Suprapubic skin (tissue), 4 donors: ENCODE data around the gene MAK. TPM values are rescaled to one million over a fixed set of nuclear protein-coding genes. Genes with fewer than 3 reads are reported as not detected.

Source experiments
- DNase-seq, 2 donors: peaks; one replicate each; pipeline ENCODE4 v3.0.0-alpha.2; 2019; ENCODE audit warnings: low spot score in 2 of 2
- H3K27ac ChIP-seq: fragments of 200-600 bp; sonication (generic); one replicate; pipeline ENCODE4 v1.5.1; 2019
- H3K27me3 ChIP-seq: fragments of 200-600 bp; sonication (generic); one replicate; pipeline ENCODE4 v1.5.1; 2019
- H3K36me3 ChIP-seq: fragments of 200-600 bp; sonication (generic); one replicate; pipeline ENCODE4 v1.5.1; 2019
- H3K4me1 ChIP-seq: fragments of 200-600 bp; sonication (generic); one replicate; pipeline ENCODE4 v1.5.1; 2019
- H3K4me3 ChIP-seq: fragments of 200-600 bp; sonication (generic); one replicate; pipeline ENCODE4 v1.5.1; 2019; ENCODE audit warnings: mild to moderate bottlenecking
- H3K9me3 ChIP-seq: fragments of 200-600 bp; sonication (generic); one replicate; pipeline ENCODE4 v1.5.1; 2019
- EP300 ChIP-seq: sonication (generic); formaldehyde crosslinking; IDR thresholded peaks from one replicate; pipeline ENCODE4 v1.6.1; 2017; ENCODE audit warnings: antibody characterized with exemption
- POLR2A ChIP-seq, 2 donors: fragments of 450-650 bp; IDR thresholded peaks; one replicate each; pipeline ENCODE4 v1.6.1; 2017; ENCODE audit warnings: antibody characterized with exemption in 2 of 2, mild to moderate bottlenecking in 2 of 2, moderate library complexity in 2 of 2
- POLR2AphosphoS5 ChIP-seq, 3 donors: sonication (generic); formaldehyde crosslinking; IDR thresholded peaks; one replicate each; pipeline ENCODE4 v1.6.1; 2017; ENCODE audit warnings: antibody characterized with exemption in 3 of 3
- WGBS: methylation state at CpG from one replicate; pipeline ENCODE4 v1.1.5; 2018; 5-methylcytosine and 5-hydroxymethylcytosine counted together
- total RNA-seq, 4 donors: library from RNA; depleted of rRNA; stranded (reverse); fragments of >200 nt; gene quantifications; one replicate each; pipeline ENCODE4 v1.1.0, GENCODE V29; 2016
- TF ChIP-seq, protein P1 (sequence below), 2 donors: fragments of 200-600 bp in 1 of 2; fragments of 450-650 bp in 1 of 2; sonication (generic) in 1 of 2; IDR thresholded peaks; one replicate each; pipeline ENCODE4 v1.5.1; 2016 to 2019; ENCODE audit warnings: antibody characterized with exemption in 2 of 2, mild to moderate bottlenecking in 1 of 2, moderate library complexity in 1 of 2

The MAK gene
- total RNA-seq, 4 donors from 2014 or later = 0.26 to 0.49 TPM; not detected in 2

DNA sequence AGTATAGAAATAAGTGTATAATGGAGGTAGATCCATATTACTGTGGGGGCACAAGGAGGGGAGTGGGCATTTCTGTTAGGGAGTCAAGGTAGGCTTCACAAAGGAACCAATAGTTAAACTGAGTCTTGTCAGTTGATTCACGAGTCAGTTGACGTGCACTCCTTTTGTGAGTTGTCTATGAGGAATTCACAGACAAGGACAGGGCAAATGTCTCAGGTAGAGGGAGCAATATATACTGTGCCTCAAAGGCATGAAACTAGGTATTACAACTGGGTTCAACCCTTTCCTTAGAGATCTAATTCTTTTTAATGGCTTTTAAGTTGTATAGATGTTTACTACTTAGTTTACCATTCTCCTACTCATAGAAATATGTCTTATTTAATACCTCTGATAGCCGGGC, 104.5 kb downstream of the MAK start:
- Histone ChIP-seq H3K27me3 (no peaks in the 10 kb centered on the region), H3K4me1 (no peaks in the 10 kb centered on the region), H3K4me3 (no peak overlapping the region), H3K27ac (no peak overlapping the region), H3K36me3 (peaks cover 37% of the 10 kb centered on the region), H3K9me3 (no peaks in the 10 kb centered on the region)
- TF ChIP-seq POLR2A (IDR thresholded peaks at IDR 0.05) (no peak), EP300 (no peak), POLR2AphosphoS5 (IDR thresholded peaks at IDR 0.05) (no peak)
- TF ChIP-seq, protein P1, sequence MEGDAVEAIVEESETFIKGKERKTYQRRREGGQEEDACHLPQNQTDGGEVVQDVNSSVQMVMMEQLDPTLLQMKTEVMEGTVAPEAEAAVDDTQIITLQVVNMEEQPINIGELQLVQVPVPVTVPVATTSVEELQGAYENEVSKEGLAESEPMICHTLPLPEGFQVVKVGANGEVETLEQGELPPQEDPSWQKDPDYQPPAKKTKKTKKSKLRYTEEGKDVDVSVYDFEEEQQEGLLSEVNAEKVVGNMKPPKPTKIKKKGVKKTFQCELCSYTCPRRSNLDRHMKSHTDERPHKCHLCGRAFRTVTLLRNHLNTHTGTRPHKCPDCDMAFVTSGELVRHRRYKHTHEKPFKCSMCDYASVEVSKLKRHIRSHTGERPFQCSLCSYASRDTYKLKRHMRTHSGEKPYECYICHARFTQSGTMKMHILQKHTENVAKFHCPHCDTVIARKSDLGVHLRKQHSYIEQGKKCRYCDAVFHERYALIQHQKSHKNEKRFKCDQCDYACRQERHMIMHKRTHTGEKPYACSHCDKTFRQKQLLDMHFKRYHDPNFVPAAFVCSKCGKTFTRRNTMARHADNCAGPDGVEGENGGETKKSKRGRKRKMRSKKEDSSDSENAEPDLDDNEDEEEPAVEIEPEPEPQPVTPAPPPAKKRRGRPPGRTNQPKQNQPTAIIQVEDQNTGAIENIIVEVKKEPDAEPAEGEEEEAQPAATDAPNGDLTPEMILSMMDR (IDR thresholded peaks at IDR 0.05) = no peak
- 93% methylated on average over 3 of the region's 3 CpGs for WGBS
- DNase-seq = no peak

DNA sequence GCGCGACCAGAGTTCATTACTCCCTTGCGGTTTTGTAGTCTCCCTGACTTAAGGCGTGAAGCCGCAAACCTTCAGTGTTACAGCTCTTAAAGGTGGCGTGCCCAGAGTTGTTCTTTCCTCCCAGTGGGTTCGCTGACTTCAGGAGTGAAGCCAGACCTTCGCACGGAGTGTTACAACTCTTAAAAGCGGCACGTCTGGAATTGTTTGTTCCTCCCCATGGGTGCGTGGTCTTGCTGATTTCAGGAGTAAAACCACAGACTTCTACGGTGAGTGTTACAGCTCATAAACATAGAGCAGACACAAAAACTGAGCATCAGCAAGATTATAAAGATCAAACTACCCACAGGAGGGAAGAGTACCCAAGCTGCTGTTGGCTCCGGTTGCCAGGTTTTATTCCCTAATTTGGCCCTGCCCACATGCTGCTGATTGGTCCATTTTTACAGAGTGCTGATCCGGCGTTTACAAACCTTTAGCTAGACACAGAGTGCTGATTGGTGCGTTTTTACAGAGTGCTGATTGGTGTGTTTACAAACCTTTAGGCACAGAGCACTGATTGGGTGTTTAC, 105.1 kb downstream of the MAK start:
- no peak overlapping the region for H3K4me3 ChIP-seq
- 83% methylated on average over 17 of the region's 17 CpGs for WGBS
- H3K4me1 ChIP-seq = no peaks in the 10 kb centered on the region
- no peak for DNase-seq
- TF ChIP-seq POLR2AphosphoS5 (IDR thresholded peaks at IDR 0.05) = no peak
- no peak for TF ChIP-seq EP300
- TF ChIP-seq, protein P1 (IDR thresholded peaks at IDR 0.05) = no peak
- no peak for TF ChIP-seq POLR2A (IDR thresholded peaks at IDR 0.05)
- no peaks in the 10 kb centered on the region for H3K27me3 ChIP-seq
- peaks cover 43% of the 10 kb centered on the region for H3K36me3 ChIP-seq
- H3K27ac ChIP-seq = no peak overlapping the region
- H3K9me3 ChIP-seq = no peaks in the 10 kb centered on the region

DNA sequence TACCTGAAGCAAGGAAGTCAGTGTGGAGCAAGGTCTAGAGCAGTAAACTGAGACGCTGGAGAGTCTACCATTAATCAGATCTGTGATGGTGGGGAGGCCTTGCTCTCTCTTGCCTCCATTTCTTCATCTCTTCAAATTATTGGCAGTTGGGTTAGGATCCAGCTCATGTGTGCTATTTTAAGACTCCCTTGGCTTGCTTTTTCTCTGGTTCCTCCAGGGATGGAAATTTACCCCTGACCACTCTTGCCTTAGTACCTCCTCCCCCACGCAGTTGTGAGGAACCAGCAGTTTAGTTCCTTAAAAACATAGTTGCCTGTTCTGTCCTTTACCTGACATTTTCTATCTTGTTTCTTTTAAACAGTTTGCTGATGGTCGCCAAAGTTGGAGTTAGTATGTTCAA, 108.1 kb downstream of the MAK start:
- Histone ChIP-seq H3K27ac (no peak overlapping the region), H3K36me3 (peaks cover 71% of the 10 kb centered on the region), H3K4me3 (no peak overlapping the region), H3K9me3 (no peaks in the 10 kb centered on the region), H3K4me1 (peaks cover 6% of the 10 kb centered on the region), H3K27me3 (no peaks in the 10 kb centered on the region)
- no peak for DNase-seq
- WGBS = 84% methylated on average over 3 of the region's 3 CpGs
- TF ChIP-seq POLR2AphosphoS5 (IDR thresholded peaks at IDR 0.05) (no peak), POLR2A (IDR thresholded peaks at IDR 0.05) (no peak), EP300 (no peak)
- TF ChIP-seq, protein P1 (IDR thresholded peaks at IDR 0.05) = no peak

DNA sequence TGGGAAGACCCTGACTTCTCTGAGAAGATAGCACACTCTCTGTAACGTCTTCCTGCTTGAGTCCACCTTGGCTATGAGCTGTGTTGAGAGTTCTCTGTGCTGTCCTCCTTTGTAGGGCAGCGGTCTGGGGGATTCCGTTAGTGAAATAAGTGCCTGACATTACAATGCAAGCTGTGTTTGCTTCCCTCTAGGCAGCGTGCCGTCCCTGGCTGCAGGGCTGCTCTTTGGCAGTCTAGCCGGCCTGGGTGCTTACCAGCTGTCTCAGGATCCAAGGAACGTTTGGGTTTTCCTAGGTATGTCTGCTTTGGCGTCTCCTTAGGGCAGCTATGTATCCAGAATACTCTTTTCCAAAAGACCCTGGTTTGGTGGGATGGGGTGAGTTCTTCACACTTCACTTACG, 112.6 kb downstream of the MAK start:
- peaks cover 47% of the 10 kb centered on the region for H3K36me3 ChIP-seq
- DNase-seq = no peak
- H3K4me1 ChIP-seq = peaks cover 42% of the 10 kb centered on the region
- no peak overlapping the region for H3K4me3 ChIP-seq
- 80% methylated on average over 9 of the region's 9 CpGs for WGBS
- no peaks in the 10 kb centered on the region for H3K27me3 ChIP-seq
- no peaks in the 10 kb centered on the region for H3K9me3 ChIP-seq
- TF ChIP-seq, protein P1 (IDR thresholded peaks at IDR 0.05) = no peak
- no peak for TF ChIP-seq POLR2AphosphoS5 (IDR thresholded peaks at IDR 0.05)
- no peak for TF ChIP-seq EP300
- TF ChIP-seq POLR2A (IDR thresholded peaks at IDR 0.05) = no peak
- H3K27ac ChIP-seq = no peak overlapping the region

DNA sequence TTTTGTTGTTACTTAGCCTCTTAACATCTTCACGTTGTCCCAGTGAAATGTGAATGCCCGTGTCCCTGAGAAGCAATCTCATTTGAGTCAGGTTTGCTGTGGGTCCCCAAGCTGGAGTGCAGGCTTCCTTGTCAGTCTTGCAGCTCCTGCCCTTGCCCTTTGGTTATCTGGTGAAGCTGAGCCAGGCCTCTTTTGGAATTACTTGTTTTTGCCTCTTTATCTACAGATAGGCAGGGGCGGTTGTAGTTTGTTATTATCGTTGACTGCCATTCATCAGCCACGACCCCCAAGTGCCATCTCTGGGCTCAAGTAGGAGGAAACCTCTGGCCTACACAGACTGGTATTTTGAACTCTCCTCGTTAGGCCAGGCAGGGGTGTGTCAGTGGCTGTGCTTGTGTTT, 113.3 kb downstream of the MAK start:
- Histone ChIP-seq H3K4me3 (no peak overlapping the region), H3K9me3 (no peaks in the 10 kb centered on the region), H3K27me3 (no peaks in the 10 kb centered on the region), H3K27ac (no peak overlapping the region), H3K4me1 (peaks cover 44% of the 10 kb centered on the region), H3K36me3 (peaks cover 44% of the 10 kb centered on the region)
- DNase-seq = no peak
- TF ChIP-seq, protein P1 (IDR thresholded peaks at IDR 0.05) = no peak
- TF ChIP-seq POLR2AphosphoS5 (IDR thresholded peaks at IDR 0.05) (no peak), EP300 (no peak), POLR2A (IDR thresholded peaks at IDR 0.05) (no peak)
- 93% methylated on average over 6 of the region's 6 CpGs for WGBS
